HepG2 (cell line): Measurements from ENCODE around the gene TPP2. TPM values are rescaled to one million over a fixed set of nuclear protein-coding genes. Genes with fewer than 3 reads are reported as not detected.

Experiments
- ATAC-seq: fragments of 200-7000 bp; cut with Tn5 transposase; 3 replicates; pipeline ENCODE4 v1.9.1; 2020; ENCODE audit warnings: mild to moderate bottlenecking, moderate library complexity
- BruUV-seq: library from RNA; stranded (reverse); fragments of 400-500 nt; replicated peaks from 2 replicates; lab custom pipeline; 2021; lab: Mats Ljungman, UMichigan
- CTCF ChIA-PET: fragments of 300-600 bp; formaldehyde crosslinking; extraction: SDS; loops from one replicate; lab custom pipeline; 2021; ENCODE audit warnings: low total read pairs, inconsistent platforms, low intra/inter-chr PET ratio; lab: Yijun Ruan, JAX
- POLR2A ChIA-PET: fragments of 350-600 bp; sonication (Branson Sonifier 250); formaldehyde crosslinking; loops from one replicate; lab custom pipeline; 2020; ENCODE audit warnings: antibody characterized with exemption, inconsistent platforms; lab: Yijun Ruan, JAX
- DNase-seq: peaks from one replicate; pipeline ENCODE4 v3.0.0-alpha.2; 2015; ENCODE audit warnings: low spot score
- FAIRE-seq: peaks from 3 replicates; lab custom pipeline; 2011; peaks lifted over from hg19 to GRCh38; lab: Jason Lieb, UNC
- H2AFZ ChIP-seq: one replicate; pipeline ENCODE4 v1.6.1; 2011; ENCODE audit warnings: low read length, inconsistent platforms
- H3K27ac ChIP-seq: fragments of 300-600 bp; 3 replicates; pipeline ENCODE4 v1.8.0; 2011; ENCODE audit warnings: mixed run types, mild to moderate bottlenecking, mixed read lengths, low read length, inconsistent platforms; ENCODE audit not compliant: insufficient read depth; ENCODE audit errors: extremely low read length
- H3K27me3 ChIP-seq, 2 experiments: fragments of 200-600 bp in 1 of 2; 2 replicates in 1 of 2; 3 replicates in 1 of 2; pipeline versions ENCODE4 v1.6.0 to v1.8.0; 2011; ENCODE audit warnings: low read length in 2 of 2, mild to moderate bottlenecking in 2 of 2, moderate library complexity in 2 of 2, inconsistent platforms in 1 of 2; ENCODE audit not compliant: insufficient read depth in 2 of 2, control insufficient read depth in 1 of 2
- H3K36me3 ChIP-seq, 2 experiments: fragments of 200-600 bp in 1 of 2; replicated peaks in 1 of 2; 2 replicates in 1 of 2; 3 replicates in 1 of 2; pipeline versions ENCODE4 v1.5.1 to v1.8.0; 2011; ENCODE audit warnings: low read length in 2 of 2, inconsistent platforms in 1 of 2; ENCODE audit not compliant: insufficient read depth in 2 of 2, control insufficient read depth in 1 of 2
- H3K4me1 ChIP-seq: 2 replicates; pipeline ENCODE4 v1.5.1; 2012; ENCODE audit warnings: low read length, inconsistent platforms; ENCODE audit not compliant: insufficient read depth
- H3K4me2 ChIP-seq: 2 replicates; pipeline ENCODE4 v1.6.0; 2011; ENCODE audit warnings: low read depth, low read length, inconsistent platforms
- H3K4me3 ChIP-seq, 3 experiments: fragments of 200-600 bp in 1 of 3; sonication (generic), shearing (Covaris generic) in 1 of 3; replicated peaks in 1 of 3; 2 replicates each; pipeline ENCODE4 v1.5.1; 2011 to 2016; ENCODE audit warnings: low read length in 3 of 3, inconsistent platforms in 2 of 3, low read depth in 2 of 3, mild to moderate bottlenecking in 2 of 3, control low read depth in 1 of 3, mixed read lengths in 1 of 3; ENCODE audit not compliant: insufficient read depth in 1 of 3
- H3K79me2 ChIP-seq: one replicate; pipeline ENCODE4 v1.6.1; 2011; ENCODE audit warnings: low read length, inconsistent platforms; ENCODE audit not compliant: insufficient read depth
- H3K9ac ChIP-seq: 2 replicates; pipeline ENCODE4 v1.6.0; 2011; ENCODE audit warnings: mild to moderate bottlenecking, low read depth, low read length, inconsistent platforms; ENCODE audit not compliant: insufficient read depth
- H3K9me3 ChIP-seq: 2 replicates; pipeline ENCODE4 v1.5.1; 2012; ENCODE audit warnings: mild to moderate bottlenecking, low read length
- H4K20me1 ChIP-seq: 2 replicates; pipeline ENCODE4 v1.6.0; 2011; ENCODE audit warnings: inconsistent platforms, mild to moderate bottlenecking, low read length, moderate library complexity; ENCODE audit not compliant: insufficient read depth
- FIP1L1 ChIP-seq: fragments of 200-400 bp; formaldehyde crosslinking; IDR thresholded peaks from 2 replicates; pipeline ENCODE4 v1.6.1; 2018; ENCODE audit warnings: low read depth, mild to moderate bottlenecking, low read length, moderate library complexity, borderline replicate concordance; ENCODE audit not compliant: insufficient read depth
- HNRNPH1 ChIP-seq: fragments of 200-400 bp; formaldehyde crosslinking; optimal IDR thresholded peaks from 2 replicates; pipeline ENCODE3; 2017; ENCODE audit warnings: mild to moderate bottlenecking, low read depth, low read length
- RBM22 ChIP-seq: fragments of 200-400 bp; formaldehyde crosslinking; optimal IDR thresholded peaks from 2 replicates; pipeline ENCODE3; 2017; ENCODE audit warnings: mild to moderate bottlenecking, low read length, moderate library complexity
- SOX13 ChIP-seq, 3 experiments: fragments of 450-650 bp in 1 of 3; sonication (generic) in 1 of 3; formaldehyde crosslinking in 1 of 3; IDR thresholded peaks in 2 of 3; conservative IDR thresholded peaks in 1 of 3; 2 replicates each; pipeline versions ENCODE4 v1.5.0 to v1.6.1; 2016 to 2020; ENCODE audit warnings: antibody characterized with exemption in 1 of 3, mild to moderate bottlenecking in 1 of 3, missing compliant biosample characterization in 1 of 3, missing genetic modification reagents in 1 of 3, moderate library complexity in 1 of 3
- SP140L ChIP-seq: sonication (generic); formaldehyde crosslinking; IDR thresholded peaks from 2 replicates; pipeline ENCODE4 v1.4.0; 2020; ENCODE audit warnings: missing genetic modification reagents, borderline replicate concordance
- USF2 ChIP-seq, 2 experiments: sonication (generic) in 1 of 2; formaldehyde crosslinking in 1 of 2; IDR thresholded peaks; 2 replicates each; pipeline versions ENCODE4 v1.5.1 to v1.6.1; 2011 to 2020; ENCODE audit warnings: borderline replicate concordance in 1 of 2, low read depth in 1 of 2, low read length in 1 of 2, mild to moderate bottlenecking in 1 of 2, missing genetic modification reagents in 1 of 2, moderate library complexity in 1 of 2
- ZNF552 ChIP-seq: sonication (generic); formaldehyde crosslinking; IDR thresholded peaks from 2 replicates; pipeline ENCODE4 v1.9.0; 2022; ENCODE audit warnings: missing genetic modification reagents, mild to moderate bottlenecking, borderline replicate concordance
- ZNF639 ChIP-seq: conservative IDR thresholded peaks from 2 replicates; pipeline ENCODE4 v1.6.1; 2018; ENCODE audit warnings: missing genetic modification reagents
- ZNF770 ChIP-seq: sonication (generic); formaldehyde crosslinking; IDR thresholded peaks from 2 replicates; pipeline ENCODE4 v1.5.0; 2020; ENCODE audit warnings: mild to moderate bottlenecking, missing genetic modification reagents
- WGBS: methylation state at CpG from one replicate; pipeline ENCODE4 v1.1.6; 2017; ENCODE audit warnings: low lambda C conversion rate; 5-methylcytosine and 5-hydroxymethylcytosine counted together
- in situ Hi-C: cut with HindIII; loops from 2 replicates; pipeline ENCODE4 v1.10.0; 2017; ENCODE audit warnings: low pct_unique_long_range_greater_than_20kb; ENCODE audit not compliant: extremely low pct_ligation_motif_present
- intact Hi-C: fragments of 100-400 bp; cut with micrococcal nuclease; formaldehyde crosslinking; loops from one replicate; pipeline ENCODE4 v1.10.0; 2022; ENCODE audit not compliant: unreplicated experiment
- polyA plus RNA-seq, 8 experiments: library from polyadenylated mRNA; depleted of rRNA in 3 of 8; stranded (reverse) in 7 of 8; unstranded in 1 of 8; fragments of >200 nt; fragmentation: Illumina TruSeq in 4 of 8; extraction: Trizol in 4 of 8; gene quantifications; 2 replicates each; pipeline versions ENCODE4 v1.2.1 to v1.2.3, GENCODE V29; 2011 to 2016; ENCODE audit warnings: low read depth in 4 of 8, missing spikeins in 1 of 8, mixed read lengths in 1 of 8; ENCODE audit not compliant: insufficient read depth in 1 of 8
- total RNA-seq, 5 experiments: library from RNA; depleted of rRNA; stranded (reverse); fragments of >200 nt; fragmentation: Illumina TruSeq; extraction: Trizol; gene quantifications; 2 replicates each; pipeline ENCODE4 v1.2.3, GENCODE V29; 2016; ENCODE audit warnings: low read depth in 1 of 5
- TF ChIP-seq, protein P1 (sequence below): sonication (generic); formaldehyde crosslinking; IDR thresholded peaks from 2 replicates; pipeline ENCODE4 v1.4.0; 2020; ENCODE audit warnings: missing genetic modification reagents
- TF ChIP-seq, protein P2 (sequence below): sonication (generic); formaldehyde crosslinking; conservative IDR thresholded peaks from 2 replicates; pipeline ENCODE4 v1.4.0; 2020; ENCODE audit warnings: missing genetic modification reagents

The TPP2 gene
- total and polyA plus RNA-seq, 2 of the 13 experiments (the other 11 are each of a cell fraction or from before 2014, with no cell fraction given) = 16.4 to 52.1 TPM

DNA sequence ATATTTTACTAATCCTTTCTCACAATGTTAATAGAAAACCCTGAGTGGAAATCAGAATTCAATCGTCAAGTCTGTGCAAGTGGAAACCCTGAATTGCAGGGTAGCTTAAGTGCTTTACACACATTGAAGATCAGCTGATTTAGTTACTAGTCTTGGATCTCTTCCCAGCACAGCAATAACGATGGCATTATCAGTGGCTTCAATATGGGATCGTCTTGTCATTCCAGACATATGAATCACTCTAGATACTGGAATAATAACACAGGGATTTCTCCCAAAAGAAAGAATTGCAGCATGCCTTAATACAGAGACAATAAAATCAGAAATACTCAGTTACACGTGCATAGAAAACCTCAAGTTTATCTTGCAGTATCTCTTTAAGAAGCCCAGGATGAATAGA lies 110.7 kb downstream of the TPP2 start (continued):
- TF ChIP-seq SOX13 (IDR thresholded peaks at IDR 0.05) (no peak), SOX13 (CRISPR knock-in tag; conservative IDR thresholded peaks at IDR 0.05 in 1 of 2, IDR thresholded peaks at IDR 0.05 in 1 of 2) (no peak), ZNF639 (no peak), FIP1L1 (no peak), HNRNPH1 (no peak), ZNF552 (CRISPR knock-in tag) (no peak), SP140L (CRISPR knock-in tag) (no peak)
- TF ChIP-seq, protein P1, sequence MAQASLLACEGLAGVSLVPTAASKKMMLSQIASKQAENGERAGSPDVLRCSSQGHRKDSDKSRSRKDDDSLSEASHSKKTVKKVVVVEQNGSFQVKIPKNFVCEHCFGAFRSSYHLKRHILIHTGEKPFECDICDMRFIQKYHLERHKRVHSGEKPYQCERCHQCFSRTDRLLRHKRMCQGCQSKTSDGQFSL (CRISPR knock-in tag) = no peak

GRCh38 chr13:102708211-102708610 lies 111.4 kb downstream of the TPP2 start:
- H3K9ac ChIP-seq = no peak overlapping the region
- intact Hi-C loops (no loop called here), in situ Hi-C loops (no loop called here)
- no peak overlapping the region for H3K4me3 ChIP-seq
- H3K79me2 ChIP-seq = no peaks in the 10 kb centered on the region
- ChIA-PET CTCF (no interaction called here), POLR2A (no interaction called here)
- BruUV-seq = no TSS peak
- peaks cover 0 to 5% of the 10 kb centered on the region in 2 experiments; a peak in 2 of 5 replicates for H3K27me3 ChIP-seq
- DNase-seq (no peak), FAIRE-seq (no peak), ATAC-seq (no peak)
- no peak overlapping the region for H3K4me2 ChIP-seq
- H4K20me1 ChIP-seq = no peaks in the 10 kb centered on the region
- WGBS = 0% methylated on average over 2 of the region's 2 CpGs
- no peaks in the 10 kb centered on the region for H3K36me3 ChIP-seq
- H3K27ac ChIP-seq = no peak overlapping the region
- no peaks in the 10 kb centered on the region for H3K4me1 ChIP-seq
- no peak overlapping the region for H2AFZ ChIP-seq
- H3K9me3 ChIP-seq = no peaks in the 10 kb centered on the region
- no peak for TF ChIP-seq USF2 (IDR thresholded peaks at IDR 0.05; ENCODE audit: low read depth, low read length)
- TF ChIP-seq USF2 (CRISPR knock-in tag; IDR thresholded peaks at IDR 0.05; ENCODE audit: borderline replicate concordance) = no peak
- TF ChIP-seq ZNF770 = no peak
- no peak for TF ChIP-seq RBM22
- TF ChIP-seq, protein P2, sequence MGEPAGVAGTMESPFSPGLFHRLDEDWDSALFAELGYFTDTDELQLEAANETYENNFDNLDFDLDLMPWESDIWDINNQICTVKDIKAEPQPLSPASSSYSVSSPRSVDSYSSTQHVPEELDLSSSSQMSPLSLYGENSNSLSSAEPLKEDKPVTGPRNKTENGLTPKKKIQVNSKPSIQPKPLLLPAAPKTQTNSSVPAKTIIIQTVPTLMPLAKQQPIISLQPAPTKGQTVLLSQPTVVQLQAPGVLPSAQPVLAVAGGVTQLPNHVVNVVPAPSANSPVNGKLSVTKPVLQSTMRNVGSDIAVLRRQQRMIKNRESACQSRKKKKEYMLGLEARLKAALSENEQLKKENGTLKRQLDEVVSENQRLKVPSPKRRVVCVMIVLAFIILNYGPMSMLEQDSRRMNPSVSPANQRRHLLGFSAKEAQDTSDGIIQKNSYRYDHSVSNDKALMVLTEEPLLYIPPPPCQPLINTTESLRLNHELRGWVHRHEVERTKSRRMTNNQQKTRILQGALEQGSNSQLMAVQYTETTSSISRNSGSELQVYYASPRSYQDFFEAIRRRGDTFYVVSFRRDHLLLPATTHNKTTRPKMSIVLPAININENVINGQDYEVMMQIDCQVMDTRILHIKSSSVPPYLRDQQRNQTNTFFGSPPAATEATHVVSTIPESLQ (CRISPR knock-in tag) = no peak
